HG02678 (cell line): ENCODE results near the gene IGSF11.
"Not testable (repeated sequence)": the region's sequence is repeated elsewhere in the genome, so short reads cannot be mapped to it uniquely, and the experiment has no call there.

ENCODE experiments used
- ATAC-seq: cut with Tn5 transposase; IDR thresholded peaks from one replicate; pipeline ENCODE4 v1.9.1; 2021; ENCODE audit warnings: mild to moderate bottlenecking, moderate library complexity; ENCODE audit not compliant: unreplicated experiment

Gene IGSF11

DNA sequence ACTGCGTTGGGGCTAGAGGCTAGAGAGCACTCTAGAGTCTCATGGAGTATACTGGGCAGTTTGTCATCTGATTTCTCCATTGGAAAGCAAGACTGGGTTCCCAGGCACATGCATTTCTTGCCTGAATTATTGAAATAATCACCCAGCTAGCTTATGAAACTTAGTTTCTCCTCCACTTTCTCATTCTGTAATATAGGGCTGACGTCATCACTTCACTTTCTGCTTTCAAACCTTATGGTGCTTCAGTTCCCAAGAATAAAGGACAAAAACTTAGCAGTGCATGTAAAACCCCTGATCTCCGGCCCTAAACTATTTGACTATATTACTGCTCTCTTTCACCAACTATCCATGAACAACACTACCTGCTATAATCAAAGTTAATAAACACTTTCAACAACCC is 147.9 kb downstream of the IGSF11 start:
- ATAC-seq = no peak

DNA sequence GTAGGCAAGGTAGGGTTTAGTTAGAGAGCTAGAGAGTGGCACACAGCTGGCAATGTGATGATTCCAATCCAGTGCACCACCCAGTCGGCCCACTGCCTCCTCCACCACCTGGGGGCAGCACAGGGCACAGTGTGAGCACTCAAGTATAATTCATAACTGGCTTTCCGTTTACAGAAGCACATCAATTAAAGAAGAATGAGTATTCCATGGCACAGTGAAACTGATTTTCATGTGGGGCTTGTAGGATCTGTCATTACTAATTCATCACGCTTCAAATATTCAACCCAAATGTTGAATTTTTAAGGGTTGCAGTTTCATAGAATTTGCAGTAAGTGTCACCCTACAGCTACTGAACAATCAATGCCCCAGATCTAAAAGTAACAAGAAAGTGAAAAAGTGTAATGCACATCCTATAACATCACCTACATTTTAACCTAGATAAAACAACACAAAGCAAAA is 149.9 kb downstream of the IGSF11 start:
- ATAC-seq = peak; percentile 87

DNA sequence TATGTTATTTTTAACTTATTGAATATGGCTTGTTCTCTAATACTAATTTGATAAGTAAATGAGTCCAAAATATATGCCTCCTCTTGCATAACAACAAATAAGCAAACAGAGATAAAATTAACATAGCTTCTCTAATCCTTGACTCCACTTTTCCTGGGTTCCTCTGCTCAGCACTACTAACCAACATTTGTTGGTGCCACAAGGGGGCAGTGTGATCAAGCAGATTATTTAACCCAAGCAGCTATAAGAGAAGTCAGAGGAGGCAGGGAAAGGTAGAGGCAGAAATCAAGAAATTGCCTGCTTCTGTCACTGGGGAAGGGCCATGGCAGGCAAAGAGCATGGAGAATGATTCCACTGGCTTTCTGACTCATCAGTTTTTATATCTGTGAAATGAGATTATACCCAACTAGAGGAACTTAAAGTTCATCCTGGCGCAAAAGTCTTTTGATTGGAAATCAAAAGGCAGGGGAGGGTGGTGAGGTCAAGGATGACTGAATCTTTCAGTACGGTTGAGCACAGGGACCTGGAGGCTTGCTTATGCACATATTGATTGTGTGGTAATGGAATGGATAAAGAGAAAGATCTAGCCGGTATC is 152.2 kb downstream of the IGSF11 start:
- ATAC-seq = peak; percentile 63

DNA sequence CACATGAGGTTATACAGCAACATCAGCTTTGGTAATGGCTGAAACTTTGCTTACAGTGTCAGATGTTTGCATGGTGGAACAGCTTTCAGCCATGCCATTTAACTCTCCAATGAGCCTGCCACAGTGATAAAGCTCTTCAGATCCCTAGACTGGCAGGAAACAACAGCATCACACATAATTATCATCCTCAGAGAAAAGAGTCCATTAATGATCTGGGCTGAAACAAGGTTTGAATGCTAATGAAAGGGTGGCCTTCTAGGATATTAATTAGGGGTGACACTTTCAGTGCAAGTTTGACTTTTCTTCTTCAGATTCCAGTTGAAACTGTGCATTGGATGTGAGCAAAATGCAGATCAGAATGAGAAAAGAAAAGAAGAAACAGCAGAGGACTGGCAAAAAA is 166.6 kb downstream of the IGSF11 start:
- no peak for ATAC-seq

DNA sequence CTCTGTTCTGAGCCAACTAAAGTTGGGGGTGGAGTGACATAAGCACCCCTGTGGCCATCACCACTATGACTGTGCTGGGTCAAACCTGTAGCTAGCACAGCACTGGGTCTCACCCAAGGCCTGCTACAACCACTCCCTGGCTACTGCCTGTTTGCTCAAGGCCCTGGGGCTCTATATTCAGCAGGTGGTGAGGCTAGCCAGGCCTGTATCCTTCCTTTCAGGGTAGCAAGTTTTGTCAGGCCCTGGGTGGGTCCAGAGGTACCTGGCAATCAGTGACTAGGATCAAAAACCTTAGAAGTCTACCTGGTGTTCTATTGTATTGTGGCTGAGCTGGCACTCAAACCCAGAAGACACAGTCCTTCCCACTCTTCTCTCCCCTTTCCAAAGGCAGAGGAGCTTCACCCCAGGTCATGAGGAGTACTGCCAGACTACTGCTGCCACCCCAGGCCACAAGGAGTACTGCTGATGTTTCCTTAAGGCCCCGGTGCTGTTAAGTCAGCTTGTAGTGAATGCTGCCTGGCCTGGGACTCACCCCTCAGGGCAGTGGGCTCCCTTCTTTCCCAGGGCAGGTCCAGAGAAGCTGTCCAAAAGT is 170.8 kb downstream of the IGSF11 start:
- ATAC-seq = peak; percentile 67

DNA sequence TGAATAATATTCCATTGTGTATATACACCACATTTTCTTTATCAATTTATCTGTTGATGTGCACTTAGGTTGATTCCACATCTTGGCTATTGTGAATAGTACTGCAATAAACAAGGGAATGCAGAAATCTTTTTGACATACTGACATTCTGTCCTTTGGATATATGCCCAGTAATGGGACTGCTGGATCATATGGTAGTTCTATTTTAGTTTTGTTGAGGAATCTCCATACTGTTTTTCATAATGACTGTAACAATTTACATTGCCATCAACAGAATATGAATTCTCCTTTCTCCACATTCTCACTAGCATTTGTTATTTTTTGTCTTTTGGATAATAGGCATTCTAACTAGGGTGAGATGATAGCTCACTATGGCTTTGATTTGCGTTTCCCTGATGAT is 174.7 kb downstream of the IGSF11 start:
- no peak for ATAC-seq

DNA sequence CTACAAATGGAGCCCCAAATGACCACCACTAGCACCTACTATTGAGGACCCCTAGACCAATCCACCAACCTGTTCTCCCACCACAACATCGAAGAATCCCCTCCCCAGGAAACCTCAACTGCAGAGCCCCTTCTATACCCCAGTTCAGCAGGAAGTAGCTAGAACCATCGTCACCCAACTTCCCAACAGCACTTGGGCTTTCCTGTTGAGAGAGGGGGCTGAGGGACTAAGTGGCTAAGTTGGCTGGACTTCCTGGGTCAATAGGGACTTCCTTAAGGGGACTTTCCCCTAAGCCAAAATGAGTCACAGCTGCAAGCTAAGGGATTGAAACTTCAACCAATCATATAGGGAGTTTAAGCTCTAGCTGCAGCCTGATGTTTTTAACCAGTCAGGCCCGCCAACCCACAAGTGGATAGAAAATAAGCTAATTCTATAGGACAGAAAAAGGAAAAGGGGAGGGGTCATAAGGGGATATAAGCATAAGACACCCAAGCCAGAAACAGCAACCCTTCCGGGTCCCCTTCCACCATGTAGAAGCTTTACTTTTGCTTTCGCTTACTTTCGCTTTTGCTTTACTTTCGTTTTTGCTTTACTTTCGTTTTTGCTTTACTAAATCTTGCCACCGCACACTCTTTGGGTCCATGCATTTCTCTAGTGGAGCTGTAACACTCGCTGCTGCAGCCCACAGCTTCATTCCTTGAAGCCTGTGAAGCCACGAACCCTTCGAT is 183.0 kb downstream of the IGSF11 start:
- ATAC-seq = not testable (repeated sequence)

DNA sequence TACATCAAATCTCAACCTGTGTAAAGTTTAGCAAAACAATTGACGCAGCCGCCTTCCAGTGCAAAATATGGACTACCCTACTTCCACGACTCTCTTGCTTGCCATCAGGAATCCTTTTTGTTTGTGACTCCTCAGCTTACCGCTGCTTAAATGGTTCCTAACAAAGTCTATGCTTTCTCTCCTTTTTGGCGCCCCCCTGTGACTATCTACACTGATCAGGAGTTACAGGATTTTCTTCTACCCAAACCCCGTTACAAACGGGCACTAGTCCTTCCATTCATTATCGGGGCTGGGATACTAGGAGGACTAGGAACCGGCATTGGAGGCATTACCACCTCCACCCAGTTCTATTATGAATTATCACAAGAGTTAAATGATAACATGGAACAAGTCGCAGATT is 184.0 kb downstream of the IGSF11 start:
- ATAC-seq = no peak
